Liver (tissue), 3 donors: ENCODE results near the gene FGD6.

ENCODE experiments used
- GABPA ChIP-seq, 2 donors: IDR thresholded peaks in 1 of 2; conservative IDR thresholded peaks in 1 of 2; 2 replicates each; pipeline ENCODE4 v1.6.1; 2016; ENCODE audit warnings: antibody characterized with exemption in 2 of 2, mild to moderate bottlenecking in 1 of 2, moderate library complexity in 1 of 2
- RXRA ChIP-seq, 2 donors: IDR thresholded peaks; 2 replicates each; pipeline ENCODE4 v1.6.1; 2017 to 2018; ENCODE audit warnings: antibody characterized with exemption in 2 of 2, mild to moderate bottlenecking in 1 of 2
- TAF1 ChIP-seq: conservative IDR thresholded peaks from 2 replicates; pipeline ENCODE4 v1.6.1; 2016; ENCODE audit warnings: antibody characterized with exemption, mild to moderate bottlenecking
- TF ChIP-seq, protein P1 (sequence below): fragments of 150-350 bp; IDR thresholded peaks from 2 replicates; pipeline ENCODE4 v1.5.1; 2017; ENCODE audit warnings: improper control_type of control experiment, low read depth, low read length; ENCODE audit not compliant: missing input control
- donor health status: healthy.
- donor health status: healthy.

DNA sequence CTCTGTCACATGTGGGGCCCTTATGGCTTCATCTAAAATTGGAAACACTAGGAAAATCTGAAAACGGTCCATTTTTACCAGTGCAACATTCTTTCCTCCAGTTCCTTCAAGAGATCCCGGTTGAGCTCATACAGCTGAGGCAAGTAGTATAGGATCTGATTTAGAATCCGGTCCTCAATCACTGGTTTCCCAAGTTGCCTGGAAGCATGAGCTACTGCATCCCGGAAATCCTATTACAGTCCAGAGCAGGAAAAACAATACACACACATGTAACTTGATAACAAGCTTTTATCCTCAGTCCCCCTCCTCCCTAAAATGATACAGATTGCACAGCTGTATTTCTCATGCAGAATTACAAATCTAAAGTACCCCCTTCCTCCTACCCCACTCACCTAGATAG, 76.0 kb downstream of the FGD6 start:
- TF ChIP-seq, protein P1, sequence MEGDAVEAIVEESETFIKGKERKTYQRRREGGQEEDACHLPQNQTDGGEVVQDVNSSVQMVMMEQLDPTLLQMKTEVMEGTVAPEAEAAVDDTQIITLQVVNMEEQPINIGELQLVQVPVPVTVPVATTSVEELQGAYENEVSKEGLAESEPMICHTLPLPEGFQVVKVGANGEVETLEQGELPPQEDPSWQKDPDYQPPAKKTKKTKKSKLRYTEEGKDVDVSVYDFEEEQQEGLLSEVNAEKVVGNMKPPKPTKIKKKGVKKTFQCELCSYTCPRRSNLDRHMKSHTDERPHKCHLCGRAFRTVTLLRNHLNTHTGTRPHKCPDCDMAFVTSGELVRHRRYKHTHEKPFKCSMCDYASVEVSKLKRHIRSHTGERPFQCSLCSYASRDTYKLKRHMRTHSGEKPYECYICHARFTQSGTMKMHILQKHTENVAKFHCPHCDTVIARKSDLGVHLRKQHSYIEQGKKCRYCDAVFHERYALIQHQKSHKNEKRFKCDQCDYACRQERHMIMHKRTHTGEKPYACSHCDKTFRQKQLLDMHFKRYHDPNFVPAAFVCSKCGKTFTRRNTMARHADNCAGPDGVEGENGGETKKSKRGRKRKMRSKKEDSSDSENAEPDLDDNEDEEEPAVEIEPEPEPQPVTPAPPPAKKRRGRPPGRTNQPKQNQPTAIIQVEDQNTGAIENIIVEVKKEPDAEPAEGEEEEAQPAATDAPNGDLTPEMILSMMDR = no peak
- TF ChIP-seq RXRA (IDR thresholded peaks at IDR 0.05) (no peak), TAF1 (no peak), GABPA (IDR thresholded peaks at IDR 0.05 in 1 of 2, conservative IDR thresholded peaks at IDR 0.05 in 1 of 2) (no peak)
